DND-41 (cell line): Measurements from ENCODE around the gene PAGE4.

Experiments used
- ATAC-seq: fragments of 200-7000 bp; cut with Tn5 transposase; 3 replicates; pipeline ENCODE4 v1.9.1; 2021; ENCODE audit warnings: low read depth; ENCODE audit not compliant: insufficient read depth
- DNase-seq: peaks from one replicate; pipeline ENCODE4 v3.0.0-alpha.2; 2020
- H2AFZ ChIP-seq: 2 replicates; pipeline ENCODE4 v1.6.0; 2012; ENCODE audit warnings: low read depth, low read length
- H3K27ac ChIP-seq: 2 replicates; pipeline ENCODE4 v1.5.1; 2012; ENCODE audit warnings: low read length, inconsistent platforms
- H3K27me3 ChIP-seq: fragments of 200-600 bp; sonication (generic); 2 replicates; pipeline ENCODE4 v1.6.0; 2012; ENCODE audit warnings: low read length, mild to moderate bottlenecking, inconsistent platforms; ENCODE audit not compliant: insufficient read depth, poor library complexity
- H3K36me3 ChIP-seq: 2 replicates; pipeline ENCODE4 v1.5.1; 2012; ENCODE audit warnings: low read length, inconsistent platforms; ENCODE audit not compliant: insufficient read depth
- H3K4me1 ChIP-seq: 2 replicates; pipeline ENCODE4 v1.5.1; 2012; ENCODE audit warnings: mild to moderate bottlenecking, low read length; ENCODE audit not compliant: insufficient read depth
- H3K4me2 ChIP-seq: 2 replicates; pipeline ENCODE4 v1.6.0; 2012; ENCODE audit warnings: mild to moderate bottlenecking, moderate library complexity, low read length, inconsistent platforms; ENCODE audit not compliant: insufficient read depth
- H3K4me3 ChIP-seq, 2 experiments: fragments of 200-600 bp in 1 of 2; shearing (Covaris generic) in 1 of 2; 2 replicates each; pipeline ENCODE4 v1.5.1; 2012 to 2016; ENCODE audit warnings: inconsistent platforms in 2 of 2, low read length in 2 of 2, mild to moderate bottlenecking in 2 of 2, low read depth in 1 of 2, moderate library complexity in 1 of 2
- H3K79me2 ChIP-seq: 2 replicates; pipeline ENCODE4 v1.6.0; 2012; ENCODE audit warnings: low read length, inconsistent platforms; ENCODE audit not compliant: insufficient read depth
- H3K9ac ChIP-seq: 2 replicates; pipeline ENCODE4 v1.6.0; 2012; ENCODE audit warnings: low read depth, mild to moderate bottlenecking, inconsistent platforms, low read length, moderate library complexity
- H3K9me3 ChIP-seq: 2 replicates; pipeline ENCODE4 v1.5.1; 2012; ENCODE audit warnings: low read length, moderate library complexity, mild to moderate bottlenecking, inconsistent platforms; ENCODE audit not compliant: insufficient read depth, severe bottlenecking
- H4K20me1 ChIP-seq: 2 replicates; pipeline ENCODE4 v1.6.0; 2012; ENCODE audit warnings: low read length; ENCODE audit not compliant: insufficient read depth
- CTCF ChIP-seq: IDR thresholded peaks from 2 replicates; pipeline ENCODE4 v1.5.1; 2012; ENCODE audit warnings: borderline replicate concordance, low read length, moderate library complexity, mild to moderate bottlenecking; ENCODE audit not compliant: poor library complexity, severe bottlenecking; ENCODE audit errors: extremely low read depth
- EZH2 ChIP-seq: IDR thresholded peaks from 3 replicates; pipeline ENCODE4 v1.6.1; 2012; ENCODE audit warnings: borderline replicate concordance, low read depth, mild to moderate bottlenecking, moderate library complexity, low read length, inconsistent platforms; ENCODE audit not compliant: severe bottlenecking

Gene PAGE4

GRCh38 chrX:49858341-49858740, 29.2 kb downstream of the PAGE4 start:
- Histone ChIP-seq H2AFZ (no peak overlapping the region), H3K9ac (no peak overlapping the region), H3K4me3 (no peak overlapping the region), H3K27ac (no peak overlapping the region), H3K4me1 (no peaks in the 10 kb centered on the region), H3K4me2 (no peak overlapping the region), H3K79me2 (no peaks in the 10 kb centered on the region), H3K36me3 (no peaks in the 10 kb centered on the region), H4K20me1 (no peaks in the 10 kb centered on the region), H3K9me3 (no peaks in the 10 kb centered on the region), H3K27me3 (peaks cover under 1% of the 10 kb centered on the region)
- no peak for ATAC-seq
- no peak for TF ChIP-seq CTCF
- DNase-seq: no peak

GRCh38 chrX:49859491-49859890, 30.4 kb downstream of the PAGE4 start:
- DNase-seq (no peak), ATAC-seq (no peak)
- Histone ChIP-seq H4K20me1 (no peaks in the 10 kb centered on the region), H2AFZ (no peak overlapping the region), H3K79me2 (no peaks in the 10 kb centered on the region), H3K9me3 (no peaks in the 10 kb centered on the region), H3K4me3 (no peak overlapping the region), H3K9ac (no peak overlapping the region), H3K4me2 (no peak overlapping the region), H3K27ac (no peak overlapping the region), H3K27me3 (no peaks in the 10 kb centered on the region), H3K4me1 (no peaks in the 10 kb centered on the region), H3K36me3 (no peaks in the 10 kb centered on the region)
- TF ChIP-seq EZH2 (no peak), CTCF (no peak)

- Histone ChIP-seq H3K27ac (no peak overlapping the region), H3K4me2 (no peak overlapping the region), H3K9me3 (no peaks in the 10 kb centered on the region), H4K20me1 (no peaks in the 10 kb centered on the region), H3K36me3 (no peaks in the 10 kb centered on the region), H3K79me2 (no peaks in the 10 kb centered on the region), H2AFZ (no peak overlapping the region), H3K4me1 (no peaks in the 10 kb centered on the region), H3K9ac (no peak overlapping the region), H3K27me3 (no peaks in the 10 kb centered on the region), H3K4me3 (no peak overlapping the region)
- no peak for TF ChIP-seq EZH2
- TF ChIP-seq CTCF: no peak
- ATAC-seq: no peak
- no peak for DNase-seq
These were observed 31.9 kb downstream of the PAGE4 start for GRCh38 chrX:49860867-49861535.

GRCh38 chrX:49862093-49862492, 33.0 kb downstream of the PAGE4 start:
- Histone ChIP-seq H3K36me3 (no peaks in the 10 kb centered on the region), H3K9ac (no peak overlapping the region), H3K4me2 (no peak overlapping the region), H3K79me2 (no peaks in the 10 kb centered on the region), H4K20me1 (no peaks in the 10 kb centered on the region), H3K9me3 (no peaks in the 10 kb centered on the region), H3K4me1 (no peaks in the 10 kb centered on the region), H3K27me3 (no peaks in the 10 kb centered on the region), H3K4me3 (no peak overlapping the region), H3K27ac (no peak overlapping the region), H2AFZ (no peak overlapping the region)
- ATAC-seq (no peak), DNase-seq (no peak)
- TF ChIP-seq CTCF: no peak
- TF ChIP-seq EZH2: no peak
